Upper lobe of left lung (tissue), 4 donors: Measurements from ENCODE around the gene UBAC1.

Experiments
- EP300 ChIP-seq, 4 donors: sonication (generic); formaldehyde crosslinking; IDR thresholded peaks; one replicate each; pipeline ENCODE4 v1.5.1; 2017; ENCODE audit warnings: antibody characterized with exemption in 4 of 4, control low read depth in 2 of 4
- POLR2A ChIP-seq, 4 donors: fragments of 450-650 bp; IDR thresholded peaks; one replicate each; pipeline ENCODE4 v1.5.1; 2016 to 2017; ENCODE audit warnings: antibody characterized with exemption in 4 of 4, mild to moderate bottlenecking in 2 of 4
- TF ChIP-seq, protein P1 (sequence below), 6 experiments: fragments of 450-650 bp in 4 of 6; fragments of 200-600 bp in 2 of 6; sonication (generic) in 2 of 6; IDR thresholded peaks; one replicate each; pipeline ENCODE4 v1.5.1; 2016 to 2019; ENCODE audit warnings: antibody characterized with exemption in 6 of 6

DNA sequence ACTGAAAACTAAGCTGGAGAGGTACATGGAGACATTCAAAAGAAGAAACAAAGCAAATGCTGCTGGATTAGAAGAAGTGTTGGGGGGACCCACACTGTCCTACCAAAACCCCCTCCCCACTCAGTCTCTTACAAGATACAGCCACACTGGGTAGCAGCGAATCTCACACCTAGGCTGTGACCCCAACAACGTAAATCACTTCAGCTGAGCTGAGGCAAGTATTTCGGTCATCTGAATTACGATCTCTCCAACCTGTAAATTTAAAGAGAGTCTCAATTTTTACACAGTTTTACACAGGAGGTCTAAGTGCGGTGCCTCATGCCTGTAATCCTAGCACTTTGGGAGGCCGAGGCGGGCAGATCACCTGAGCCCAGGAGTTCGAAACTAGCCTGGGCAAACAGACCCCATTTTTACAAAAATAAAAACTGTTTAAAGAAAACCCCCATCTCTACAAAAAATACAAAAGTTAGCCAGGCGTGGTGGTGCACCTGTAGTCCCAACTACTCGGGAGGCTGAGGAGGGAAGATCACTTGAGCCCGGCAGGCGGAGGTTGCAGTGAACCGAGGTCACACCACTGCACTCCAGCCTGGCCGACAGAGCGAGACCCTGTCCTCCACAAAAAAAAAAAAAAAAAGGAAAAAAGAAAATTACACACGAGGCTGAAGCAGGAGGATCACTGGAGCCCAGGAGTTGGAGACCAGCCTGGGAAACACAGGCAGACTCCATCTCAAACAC lies 57.2 kb downstream of the UBAC1 start:
- TF ChIP-seq, protein P1, sequence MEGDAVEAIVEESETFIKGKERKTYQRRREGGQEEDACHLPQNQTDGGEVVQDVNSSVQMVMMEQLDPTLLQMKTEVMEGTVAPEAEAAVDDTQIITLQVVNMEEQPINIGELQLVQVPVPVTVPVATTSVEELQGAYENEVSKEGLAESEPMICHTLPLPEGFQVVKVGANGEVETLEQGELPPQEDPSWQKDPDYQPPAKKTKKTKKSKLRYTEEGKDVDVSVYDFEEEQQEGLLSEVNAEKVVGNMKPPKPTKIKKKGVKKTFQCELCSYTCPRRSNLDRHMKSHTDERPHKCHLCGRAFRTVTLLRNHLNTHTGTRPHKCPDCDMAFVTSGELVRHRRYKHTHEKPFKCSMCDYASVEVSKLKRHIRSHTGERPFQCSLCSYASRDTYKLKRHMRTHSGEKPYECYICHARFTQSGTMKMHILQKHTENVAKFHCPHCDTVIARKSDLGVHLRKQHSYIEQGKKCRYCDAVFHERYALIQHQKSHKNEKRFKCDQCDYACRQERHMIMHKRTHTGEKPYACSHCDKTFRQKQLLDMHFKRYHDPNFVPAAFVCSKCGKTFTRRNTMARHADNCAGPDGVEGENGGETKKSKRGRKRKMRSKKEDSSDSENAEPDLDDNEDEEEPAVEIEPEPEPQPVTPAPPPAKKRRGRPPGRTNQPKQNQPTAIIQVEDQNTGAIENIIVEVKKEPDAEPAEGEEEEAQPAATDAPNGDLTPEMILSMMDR (IDR thresholded peaks at IDR 0.05), result no peak
- no peak for TF ChIP-seq POLR2A (IDR thresholded peaks at IDR 0.05)
- no peak for TF ChIP-seq EP300 (IDR thresholded peaks at IDR 0.05)
